Hypothalamus (tissue), 51 donors: ENCODE results near the gene C16orf78.
"Not testable (repeated sequence)": the region's sequence is repeated elsewhere in the genome, so short reads cannot be mapped to it uniquely, and the experiment has no call there.

Experiments used
- DNase-seq, 51 donors: peaks; one replicate each; lab custom pipeline; 2025; lab: John Stamatoyannopoulos, UW

Gene C16orf78

GRCh38 chr16:49349446-49350168 is 24.0 kb upstream of the C16orf78 start:
- DNase-seq: no peak

GRCh38 chr16:49350265-49351095 is 23.1 kb upstream of the C16orf78 start:
- peak in 46 of 51 donors; percentile 2 to 78 (median 36) for DNase-seq

GRCh38 chr16:49351096-49351487 is 22.5 kb upstream of the C16orf78 start:
- no peak for DNase-seq

GRCh38 chr16:49352892-49353291 is 20.7 kb upstream of the C16orf78 start:
- no peak for DNase-seq

- no peak for DNase-seq
Observed at GRCh38 chr16:49353680-49354079, 19.9 kb upstream of the C16orf78 start.

- no peak for DNase-seq
Observed at GRCh38 chr16:49354101-49354500, 19.5 kb upstream of the C16orf78 start.

GRCh38 chr16:49354991-49355390 is 18.6 kb upstream of the C16orf78 start:
- no peak for DNase-seq

- DNase-seq: no peak
Observed at GRCh38 chr16:49355933-49356665, 17.5 kb upstream of the C16orf78 start.

- no peak for DNase-seq
Observed at GRCh38 chr16:49356728-49357488, 16.7 kb upstream of the C16orf78 start.

GRCh38 chr16:49359591-49359990 is 14.0 kb upstream of the C16orf78 start:
- no peak for DNase-seq

GRCh38 chr16:49361731-49362130 is 11.9 kb upstream of the C16orf78 start:
- DNase-seq: not testable (repeated sequence)

GRCh38 chr16:49362230-49362629 is 11.4 kb upstream of the C16orf78 start:
- no peak for DNase-seq

- DNase-seq: no peak
Observed at GRCh38 chr16:49365711-49366509, 7.7 kb upstream of the C16orf78 start.

- no peak for DNase-seq
Observed at GRCh38 chr16:49366669-49367068, 6.9 kb upstream of the C16orf78 start.

GRCh38 chr16:49369651-49370611 is 3.7 kb upstream of the C16orf78 start:
- DNase-seq: no peak

- DNase-seq: no peak
Observed at GRCh38 chr16:49376206-49376605, 2.6 kb downstream of the C16orf78 start.

GRCh38 chr16:49377196-49377755 is 3.7 kb downstream of the C16orf78 start:
- no peak for DNase-seq

GRCh38 chr16:49378238-49378637 is 4.6 kb downstream of the C16orf78 start:
- DNase-seq: no peak
